ENCODE measurements around the gene AGBL4.

Gene AGBL4

DNA sequence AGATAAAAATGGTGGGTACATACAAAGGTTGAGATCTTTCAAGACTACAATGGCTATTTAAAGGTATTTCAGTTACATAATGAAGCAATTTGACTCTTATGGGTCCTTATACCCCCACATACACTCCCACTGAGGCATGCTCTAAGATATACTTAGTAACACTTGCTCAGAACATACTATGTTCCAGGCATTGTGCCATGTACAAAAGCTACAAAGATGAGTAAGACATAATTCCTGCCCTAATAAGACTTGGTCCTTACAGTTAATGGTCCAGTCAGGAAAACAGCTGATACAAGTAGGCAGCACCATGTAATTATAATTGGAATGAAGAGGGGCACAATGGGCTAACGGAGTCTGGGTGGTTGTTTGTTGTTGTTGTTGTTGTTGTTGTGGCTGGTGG is 1080.4 kb downstream of the AGBL4 start:
- no peak for DNase-seq (ENCODE audit: low read depth)

DNA sequence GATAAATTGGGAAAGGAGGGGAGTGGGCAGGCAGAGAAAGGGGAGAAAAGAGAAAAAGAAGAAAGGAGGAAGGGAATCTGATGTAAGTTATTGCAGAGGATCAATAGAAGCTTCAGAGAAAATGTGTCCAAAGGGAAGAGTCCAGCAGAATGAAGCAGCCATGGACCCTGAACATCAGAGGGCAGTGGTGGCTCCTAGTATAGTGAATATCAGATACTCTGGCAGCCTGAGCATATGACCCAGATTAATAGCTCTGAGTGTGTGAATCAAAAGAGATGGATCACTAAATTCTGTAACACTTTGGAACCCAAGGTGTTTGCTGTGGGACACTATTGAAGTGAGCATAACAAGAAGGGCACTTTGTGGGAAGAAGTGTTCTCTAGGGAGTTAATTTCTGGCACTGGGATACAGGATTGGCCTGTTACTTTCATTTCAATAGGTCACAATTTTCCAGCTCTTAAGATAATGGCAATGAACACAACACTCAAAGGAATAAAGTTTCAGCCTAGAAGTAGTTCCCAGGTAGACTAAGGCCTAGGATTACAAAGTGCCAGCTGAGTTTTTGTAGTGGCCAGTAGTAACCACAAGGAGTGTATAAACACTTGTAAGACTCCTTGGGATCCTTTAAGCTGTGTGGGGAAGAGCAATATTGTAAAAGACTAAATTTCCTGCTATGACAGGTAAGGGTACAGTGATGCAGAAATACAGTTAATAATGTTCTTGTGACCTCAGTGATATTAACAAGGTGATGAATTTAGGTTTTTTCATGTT is 1082.6 kb downstream of the AGBL4 start:
- no peak for DNase-seq (ENCODE audit: low read depth)

GRCh38 chr1:48940354-48940753 is 1083.4 kb downstream of the AGBL4 start:
- DNase-seq (ENCODE audit: low read depth): no peak

DNA sequence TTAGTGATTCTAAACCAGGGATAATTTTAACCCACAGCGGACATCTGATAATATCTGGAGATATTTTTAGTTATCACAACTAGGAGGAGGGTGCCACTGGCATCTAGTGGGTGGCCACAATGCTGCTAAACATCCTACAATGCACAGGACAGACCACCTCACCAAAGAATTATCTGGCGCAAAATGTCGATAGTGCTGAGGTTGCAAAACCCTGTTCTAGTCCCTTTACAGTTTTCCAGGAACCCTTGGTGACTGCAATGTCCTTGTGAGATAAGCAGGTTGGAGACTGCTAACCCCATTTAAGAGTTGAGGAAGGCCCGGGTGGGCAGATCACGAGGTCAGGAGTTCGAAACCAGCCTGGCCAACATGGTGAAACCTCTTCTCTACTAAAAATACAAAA is 1083.9 kb downstream of the AGBL4 start:
- no peak for DNase-seq (ENCODE audit: low read depth)

- no peak for DNase-seq (ENCODE audit: low read depth)
Observed at GRCh38 chr1:48939042-48939441, 1084.7 kb downstream of the AGBL4 start.

DNA sequence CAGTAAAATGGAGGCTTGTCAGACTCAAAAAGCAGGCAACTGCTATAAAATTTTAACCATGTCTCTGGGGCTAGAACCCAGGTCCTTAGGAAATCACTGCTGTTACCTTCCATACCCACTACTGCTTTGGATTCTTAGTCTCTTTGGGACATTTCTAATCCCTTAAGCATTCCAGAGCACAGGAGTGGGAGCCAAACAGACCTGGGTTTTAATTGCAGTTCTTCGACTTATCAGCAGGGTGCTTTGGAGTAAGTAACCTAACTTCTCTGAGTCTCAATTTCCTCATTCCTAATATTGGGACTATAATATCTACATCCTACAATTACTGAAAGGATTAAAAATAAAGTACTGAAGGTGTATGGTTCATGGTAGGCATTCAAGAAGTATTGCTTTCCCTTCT is 1086.0 kb downstream of the AGBL4 start:
- DNase-seq (ENCODE audit: low read depth): no peak

DNA sequence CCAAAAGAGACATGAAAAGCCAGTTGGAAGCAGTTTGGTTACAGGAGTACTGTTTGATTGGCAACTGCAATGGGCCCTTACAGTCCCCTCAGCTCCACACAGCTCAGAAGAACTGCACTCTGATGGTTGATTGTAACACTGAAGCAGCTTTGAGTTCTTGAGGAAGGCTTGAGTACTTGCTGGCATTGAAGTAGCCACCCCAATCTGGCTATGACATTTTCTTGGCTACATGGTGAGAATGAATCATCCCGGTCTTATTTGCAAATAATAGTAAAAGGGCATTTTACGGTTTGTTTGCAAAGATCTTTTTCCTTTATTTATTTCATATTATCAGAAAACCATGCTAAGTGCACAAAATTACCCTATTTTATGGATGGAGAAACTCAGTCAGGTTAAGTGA is 1087.3 kb downstream of the AGBL4 start:
- no peak for DNase-seq (ENCODE audit: low read depth)

- no peak for DNase-seq (ENCODE audit: low read depth)
Observed at GRCh38 chr1:48932366-48932765, 1091.4 kb downstream of the AGBL4 start.

DNA sequence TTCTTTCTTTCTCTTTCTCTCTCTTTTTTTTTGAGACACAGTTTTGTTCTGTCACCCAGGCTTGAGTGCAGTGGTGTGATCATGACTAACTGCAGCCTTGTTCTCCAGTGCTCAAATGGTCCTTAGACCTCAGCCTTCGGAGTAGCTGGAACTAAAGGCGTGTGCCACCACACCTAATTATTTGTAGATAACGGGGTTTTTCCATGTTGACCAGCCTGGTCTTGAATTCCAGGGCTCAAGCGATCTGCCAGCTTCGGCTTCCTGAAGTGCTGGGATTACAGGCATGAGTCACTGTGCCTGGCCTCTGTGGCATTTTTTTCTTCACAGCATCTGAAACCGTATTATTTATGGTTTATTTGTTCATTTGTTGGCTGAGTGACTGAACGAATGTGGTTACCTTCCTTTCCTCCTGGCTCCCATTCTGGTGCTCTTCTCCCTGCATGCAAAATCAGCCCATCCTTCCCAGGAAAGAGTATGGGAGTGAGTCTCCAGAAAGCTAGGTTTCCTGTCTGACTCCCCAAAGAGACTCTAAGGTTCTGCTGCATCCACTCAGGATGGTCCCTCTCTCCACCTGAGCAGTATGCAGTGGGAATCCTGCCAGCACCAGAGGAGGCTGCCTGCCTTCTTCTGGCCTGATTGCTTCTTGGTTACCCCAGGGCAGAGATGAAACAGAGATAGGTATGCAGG is 1092.1 kb downstream of the AGBL4 start:
- no peak for DNase-seq (ENCODE audit: low read depth)

- no peak for DNase-seq (ENCODE audit: low read depth)
Observed at GRCh38 chr1:48930011-48930410, 1093.7 kb downstream of the AGBL4 start.

GRCh38 chr1:48924099-48924498 is 1099.7 kb downstream of the AGBL4 start:
- DNase-seq (ENCODE audit: low read depth): no peak

GRCh38 chr1:48923116-48923515 is 1100.6 kb downstream of the AGBL4 start:
- DNase-seq (ENCODE audit: low read depth): no peak

GRCh38 chr1:48920851-48921250 is 1102.9 kb downstream of the AGBL4 start:
- no peak for DNase-seq (ENCODE audit: low read depth)

DNA sequence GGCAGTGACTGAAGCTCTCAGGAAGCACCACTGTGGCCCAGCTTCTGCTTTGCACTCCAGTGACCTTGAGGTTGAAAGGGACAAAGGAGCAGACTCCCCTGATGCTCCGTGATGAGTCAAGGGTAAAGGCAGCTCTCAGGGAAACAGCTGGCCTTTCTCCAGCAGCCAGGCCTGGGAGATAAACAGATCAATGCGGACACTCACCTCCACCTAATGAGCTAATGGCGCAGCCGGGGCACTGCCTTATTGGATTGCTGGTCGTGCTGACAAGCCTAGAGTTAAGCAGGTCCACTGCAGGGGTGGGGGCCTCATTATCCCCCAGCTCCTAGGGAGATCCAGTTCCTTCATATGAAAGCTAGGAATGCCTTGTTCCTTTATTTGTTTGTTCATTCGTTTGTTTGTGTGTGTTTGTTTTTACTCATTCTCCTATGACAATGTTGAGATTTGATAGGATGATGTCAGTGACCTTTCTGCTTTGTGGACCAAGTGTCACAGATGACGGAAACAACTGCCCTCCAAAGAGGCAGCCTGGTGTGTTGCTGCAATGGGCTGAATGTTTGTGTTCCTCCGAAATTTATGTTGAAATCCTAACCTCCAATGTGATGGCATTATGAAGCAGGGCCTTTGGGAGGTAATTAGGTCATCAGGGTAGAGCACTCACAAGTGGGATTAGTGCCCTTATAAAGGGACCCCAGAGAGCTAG is 1105.7 kb downstream of the AGBL4 start:
- no peak for DNase-seq (ENCODE audit: low read depth)

GRCh38 chr1:48917070-48917454 is 1106.7 kb downstream of the AGBL4 start:
- DNase-seq (ENCODE audit: low read depth): no peak

- DNase-seq (ENCODE audit: low read depth): no peak
Observed at GRCh38 chr1:48916130-48917069, 1107.4 kb downstream of the AGBL4 start.

DNA sequence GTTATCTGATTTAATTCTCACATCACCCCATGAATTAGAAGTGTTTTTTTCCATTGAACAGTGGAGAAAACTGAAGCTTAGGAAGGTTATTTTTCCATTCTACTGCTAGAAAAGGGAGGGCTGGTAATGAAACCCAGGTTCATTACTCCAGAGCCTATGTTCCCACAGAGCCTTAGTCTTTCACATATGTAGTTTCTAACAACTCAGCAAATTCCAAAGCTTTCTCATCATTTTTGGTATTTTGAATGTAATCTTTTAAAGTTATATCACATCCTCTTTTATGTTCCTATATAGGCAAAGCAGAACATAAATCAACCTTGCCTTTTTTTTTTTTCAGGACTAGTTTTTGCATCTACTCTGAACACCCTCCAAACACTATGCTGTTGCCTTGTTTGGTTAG is 1115.1 kb downstream of the AGBL4 start:
- no peak for DNase-seq (ENCODE audit: low read depth)

DNA sequence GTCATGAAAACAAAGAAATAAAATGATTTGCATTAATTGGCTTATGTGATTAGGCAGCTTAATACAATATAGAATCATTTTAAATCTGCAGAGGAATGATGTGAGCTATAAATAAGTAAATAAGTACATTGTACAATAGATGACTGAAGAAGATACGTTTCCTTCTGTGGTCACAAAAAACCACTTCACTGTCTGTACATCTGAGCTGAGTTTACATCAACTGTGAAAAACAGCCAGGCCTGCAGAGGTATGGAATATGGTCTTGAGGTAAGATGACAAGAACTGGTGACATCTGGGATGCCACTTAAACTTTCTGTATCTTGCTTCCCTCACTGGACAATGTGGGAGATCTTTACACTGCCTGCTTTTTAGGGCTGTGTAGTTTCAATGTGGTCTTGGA is 1117.0 kb downstream of the AGBL4 start:
- DNase-seq (ENCODE audit: low read depth): no peak

DNA sequence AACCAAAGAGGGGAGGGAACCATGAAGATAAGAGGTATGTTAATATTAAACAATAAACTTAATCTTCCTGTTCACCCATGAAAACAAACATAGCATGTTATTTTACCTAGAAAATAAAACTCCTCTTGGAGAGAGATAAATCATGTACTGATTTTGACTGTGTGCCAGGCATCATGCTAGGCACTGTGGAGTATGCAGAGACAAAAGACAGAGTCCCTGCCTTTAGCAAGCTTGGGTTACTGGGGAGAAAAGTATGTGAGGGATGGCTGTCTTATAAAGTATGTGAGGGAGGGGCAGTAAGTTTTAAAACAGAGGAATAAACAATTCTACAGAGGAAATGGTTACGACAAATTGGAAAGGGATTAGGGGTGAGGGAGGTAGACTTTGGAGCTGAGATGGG is 1117.6 kb downstream of the AGBL4 start:
- DNase-seq (ENCODE audit: low read depth): no peak

DNA sequence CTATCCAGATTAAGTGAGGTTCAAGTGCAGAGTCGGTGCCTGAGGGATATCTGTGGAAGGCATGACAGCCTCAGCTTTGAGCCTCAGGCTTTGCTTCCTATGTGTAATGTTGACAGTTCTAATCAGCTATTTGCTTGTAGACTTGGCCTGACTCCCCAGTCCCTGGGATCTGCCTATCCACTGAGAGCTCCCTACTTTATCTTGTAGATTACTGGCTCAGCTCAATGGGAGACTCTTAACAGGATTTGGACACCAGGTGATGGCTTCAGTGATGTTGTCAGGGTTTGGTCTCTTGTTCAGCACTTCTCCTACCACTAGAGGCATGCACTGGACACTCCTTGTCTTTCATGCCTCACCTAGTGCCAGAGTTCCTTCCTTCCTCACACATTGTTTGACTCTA is 1120.5 kb downstream of the AGBL4 start:
- DNase-seq (ENCODE audit: low read depth): no peak

DNA sequence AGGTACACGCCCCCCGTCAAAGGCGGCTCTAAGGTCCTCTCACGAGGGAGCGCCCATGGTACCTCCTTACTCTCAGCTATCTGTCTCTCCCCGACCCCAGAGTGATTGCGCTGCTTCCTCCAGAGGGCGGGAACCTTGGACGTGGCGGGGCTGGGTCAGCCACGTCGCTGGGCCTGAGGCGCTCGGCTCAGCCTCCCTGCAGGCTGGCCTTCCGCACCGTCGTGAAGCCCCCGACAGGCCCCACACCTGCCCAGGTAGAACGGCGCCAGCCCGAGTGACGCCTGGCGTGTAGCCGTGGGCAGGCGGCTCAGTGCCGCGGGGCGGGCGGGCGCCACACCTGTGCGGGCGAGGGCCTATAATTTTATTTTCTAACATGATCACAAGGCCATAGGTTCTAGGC is 1124.9 kb downstream of the AGBL4 start:
- DNase-seq (ENCODE audit: low read depth): no peak

DNA sequence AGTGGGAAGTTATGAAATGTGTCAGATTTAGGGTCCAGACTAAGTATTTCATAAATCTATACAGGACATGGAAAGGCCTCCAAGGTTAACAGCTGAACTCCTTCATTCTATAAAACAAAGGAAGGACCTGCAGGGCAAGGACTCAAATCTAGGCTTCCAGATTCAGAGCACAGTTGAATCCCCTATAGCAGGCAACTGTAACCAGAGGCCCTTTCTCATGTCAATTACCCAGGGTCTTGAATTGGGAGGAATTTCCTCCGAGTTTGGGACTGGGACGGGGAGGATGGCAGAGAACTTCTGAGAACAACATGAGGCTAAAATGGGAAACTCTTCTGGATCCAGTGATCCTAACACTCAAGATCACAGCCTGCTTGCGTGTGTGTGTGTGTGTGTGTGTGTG is 1134.1 kb downstream of the AGBL4 start:
- no peak for DNase-seq (ENCODE audit: low read depth)

All from activated gamma-delta T cell treated with anti-CD3 and anti-CD28 coated beads, Interleukin-2, amount 50 U/mL, for 16 hours (primary cell).